ENCODE measurements around the gene PANK2. TPM values are rescaled to one million over a fixed set of nuclear protein-coding genes. Genes with fewer than 3 reads are reported as not detected.
"Not testable (repeated sequence)": the region's sequence is repeated elsewhere in the genome, so short reads cannot be mapped to it uniquely, and the experiment has no call there.

The PANK2 gene
- 10 to 100 TPM; 27.6 to 42.3 (median 29.6) TPM for total RNA-seq
- long read RNA-seq, donor 1, transcript PANK2-202 (7 exons, 1,843 nt): minor isoform, 9 of 33 reads
- long read RNA-seq, donor 1, transcript PANK2-201 (7 exons, 2,280 nt): major isoform, 12 of 33 reads
- long read RNA-seq, donor 1, partial matches to known transcripts: 4 of 33 reads
- long read RNA-seq, donor 1, other reads (novel, unspliced or antisense): 8 of 33 reads
- long read RNA-seq, donor 2, full-length matches to known transcripts: 3 of 6 reads
- long read RNA-seq, donor 2, partial matches to known transcripts: 1 of 6 reads
- long read RNA-seq, donor 2, other reads (novel, unspliced or antisense): 2 of 6 reads

DNA sequence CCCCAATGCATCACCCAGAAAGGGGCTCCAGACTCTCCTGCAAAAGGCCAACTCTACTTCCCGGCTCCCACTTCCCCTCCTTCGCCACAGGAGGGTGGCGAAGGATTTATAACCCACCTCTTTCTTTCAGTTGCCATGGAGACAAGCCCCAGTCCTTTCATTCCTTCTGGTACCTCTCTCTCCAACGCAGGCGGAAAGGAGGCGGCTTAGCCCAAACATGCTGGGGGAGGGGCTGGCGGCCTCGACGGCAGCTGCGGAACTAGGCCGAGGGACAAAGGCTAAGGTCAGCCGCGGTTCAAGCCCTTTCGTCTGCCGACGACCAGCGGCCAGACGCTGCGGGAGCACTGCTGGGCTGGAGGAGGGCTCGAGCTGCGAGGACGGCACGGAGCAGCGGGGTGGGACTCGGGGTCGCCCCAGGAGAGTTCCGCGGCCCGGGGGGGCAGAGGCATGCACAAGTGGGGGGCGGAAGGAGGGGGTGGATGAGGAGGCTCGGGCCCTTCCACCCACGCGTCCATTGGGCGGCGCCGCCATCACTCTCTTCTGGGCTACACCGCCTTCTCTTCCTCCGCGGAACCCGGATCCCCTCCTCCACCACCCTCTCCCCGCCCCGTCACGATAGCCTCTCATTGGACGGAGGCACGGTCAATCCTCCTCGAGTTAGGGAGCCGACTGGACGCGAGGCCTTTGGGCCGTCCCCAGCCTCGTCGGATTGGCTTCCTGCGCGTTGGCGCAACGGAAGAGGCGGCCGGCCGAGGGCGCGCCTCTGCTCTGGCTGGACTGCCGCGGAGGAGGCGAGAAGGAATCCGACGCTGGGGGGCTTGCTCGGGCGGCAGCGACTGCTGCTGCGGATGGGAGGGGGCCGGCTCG lies at the start of gene PANK2:
Gene PANK2, plus strand, starts transcription at position 766 of the 867 bp plus-strand sequence.
- H3K36me3 ChIP-seq (ENCODE audit: low read depth): no peaks in the 10 kb centered on the region
- intact Hi-C loops (cut with DNase I, micrococcal nuclease): no loop called here
- TF ChIP-seq, protein P1, sequence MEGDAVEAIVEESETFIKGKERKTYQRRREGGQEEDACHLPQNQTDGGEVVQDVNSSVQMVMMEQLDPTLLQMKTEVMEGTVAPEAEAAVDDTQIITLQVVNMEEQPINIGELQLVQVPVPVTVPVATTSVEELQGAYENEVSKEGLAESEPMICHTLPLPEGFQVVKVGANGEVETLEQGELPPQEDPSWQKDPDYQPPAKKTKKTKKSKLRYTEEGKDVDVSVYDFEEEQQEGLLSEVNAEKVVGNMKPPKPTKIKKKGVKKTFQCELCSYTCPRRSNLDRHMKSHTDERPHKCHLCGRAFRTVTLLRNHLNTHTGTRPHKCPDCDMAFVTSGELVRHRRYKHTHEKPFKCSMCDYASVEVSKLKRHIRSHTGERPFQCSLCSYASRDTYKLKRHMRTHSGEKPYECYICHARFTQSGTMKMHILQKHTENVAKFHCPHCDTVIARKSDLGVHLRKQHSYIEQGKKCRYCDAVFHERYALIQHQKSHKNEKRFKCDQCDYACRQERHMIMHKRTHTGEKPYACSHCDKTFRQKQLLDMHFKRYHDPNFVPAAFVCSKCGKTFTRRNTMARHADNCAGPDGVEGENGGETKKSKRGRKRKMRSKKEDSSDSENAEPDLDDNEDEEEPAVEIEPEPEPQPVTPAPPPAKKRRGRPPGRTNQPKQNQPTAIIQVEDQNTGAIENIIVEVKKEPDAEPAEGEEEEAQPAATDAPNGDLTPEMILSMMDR (IDR thresholded peaks at IDR 0.05): peak; percentile 28

DNA sequence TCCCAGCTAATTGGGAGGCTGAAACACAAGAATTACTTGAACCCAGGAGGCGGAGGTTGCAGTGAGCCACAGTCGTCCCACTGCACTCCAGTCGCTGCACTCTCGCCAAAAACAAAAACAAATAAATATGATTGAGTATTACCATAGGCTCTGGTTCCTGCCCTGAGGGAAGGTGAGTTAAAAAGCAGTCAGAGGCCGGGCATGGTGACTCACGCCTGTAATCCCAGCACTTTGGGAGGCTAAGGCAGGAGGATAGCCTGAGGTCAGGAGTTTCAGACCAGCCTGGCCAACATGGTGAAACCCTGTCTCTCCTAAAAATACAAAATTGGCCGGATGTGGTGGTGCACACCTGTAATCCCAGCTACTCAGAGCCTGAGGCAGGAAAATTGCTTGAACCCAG lies 49.0 kb upstream of the PANK2 start:
- intact Hi-C loops (cut with DNase I, micrococcal nuclease): not testable (repeated sequence)

More for the DNA sequence above, at the start of gene PANK2:
- peak within 1 kb of the TSS; percentile 100 for H3K4me3 ChIP-seq
- no peaks in the 10 kb centered on the region for H3K9me3 ChIP-seq
- DNase-seq (peak; percentile 99 to 100 (median 99)), ATAC-seq (peak; percentile 97)
- H3K4me1 ChIP-seq (ENCODE audit: low read depth): peaks cover 37% of the 10 kb centered on the region

DNA sequence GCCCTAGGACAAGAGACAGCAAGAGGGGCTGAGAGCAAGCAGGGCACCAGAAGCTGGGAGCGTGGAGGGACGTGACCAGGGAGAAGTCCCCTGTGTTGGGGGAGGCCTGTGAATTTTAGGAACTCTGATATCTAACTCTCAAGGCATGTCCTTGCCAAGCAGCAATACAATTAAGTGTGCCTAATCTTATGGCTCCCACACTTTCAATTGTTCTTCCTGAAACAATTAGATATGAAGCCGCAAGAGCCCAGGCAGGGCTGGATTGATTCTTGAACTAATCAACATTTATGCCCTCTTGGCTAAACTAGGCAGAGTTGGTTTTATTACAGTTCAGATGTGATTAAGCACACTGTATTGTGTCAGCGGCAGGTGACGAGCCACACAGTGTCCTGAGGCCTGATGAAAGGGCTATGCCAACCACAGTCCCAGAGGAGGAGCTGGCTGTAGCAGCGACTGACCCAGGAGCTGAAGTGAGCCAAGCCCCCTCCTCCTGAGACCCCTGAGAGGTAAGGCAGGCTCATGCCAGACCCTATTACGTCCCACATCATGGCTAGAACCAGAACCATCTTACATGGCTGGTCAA lies 46.7 kb upstream of the PANK2 start:
- DNase-seq: peak in 2 of 3 donors; percentile 38 to 44

More for the DNA sequence above, 49.0 kb upstream of the PANK2 start:
- H3K9me3 ChIP-seq; H3K36me3 ChIP-seq (ENCODE audit: low read depth); H3K4me3 ChIP-seq; ATAC-seq: not testable (repeated sequence)
- peaks cover 12% of the 10 kb centered on the region for H3K4me1 ChIP-seq (ENCODE audit: low read depth)
- DNase-seq: peak in 1 of 3 donors; percentile 15

DNA sequence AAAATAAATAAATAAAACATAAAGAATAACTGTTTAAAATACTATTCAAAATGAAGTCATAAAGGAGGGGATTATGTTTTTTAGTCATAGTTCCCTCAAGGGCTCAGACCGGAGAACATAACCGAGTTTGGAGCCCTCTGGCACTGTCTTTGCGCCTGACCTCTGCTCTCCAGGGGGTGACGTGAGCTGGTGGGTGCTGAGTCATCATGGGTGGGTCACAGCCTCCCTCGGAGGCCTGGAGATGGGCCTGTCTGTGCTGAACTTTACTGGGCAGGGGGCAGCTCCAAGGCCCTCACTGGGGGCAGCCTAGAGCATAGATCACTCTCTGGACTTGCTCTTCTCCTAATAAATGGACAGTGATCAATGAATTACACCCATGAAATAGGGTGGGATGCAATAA lies 45.7 kb upstream of the PANK2 start:
- DNase-seq (peak in 1 of 3 donors; percentile 47), ATAC-seq (no peak)
- Histone ChIP-seq H3K4me1 (ENCODE audit: low read depth) (peaks cover 30% of the 10 kb centered on the region), H3K36me3 (ENCODE audit: low read depth) (no peaks in the 10 kb centered on the region), H3K4me3 (no peak overlapping the region), H3K9me3 (no peaks in the 10 kb centered on the region)
- intact Hi-C loops (cut with DNase I, micrococcal nuclease): no loop called here
- TF ChIP-seq, protein P1 (IDR thresholded peaks at IDR 0.05): no peak

More for the DNA sequence above, 46.7 kb upstream of the PANK2 start:
- intact Hi-C loops (cut with DNase I, micrococcal nuclease): no loop called here
- Histone ChIP-seq H3K9me3 (no peaks in the 10 kb centered on the region), H3K4me1 (ENCODE audit: low read depth) (peaks cover 21% of the 10 kb centered on the region), H3K4me3 (no peak overlapping the region), H3K36me3 (ENCODE audit: low read depth) (no peaks in the 10 kb centered on the region)
- peak; percentile 46 for ATAC-seq
- TF ChIP-seq, protein P1 (IDR thresholded peaks at IDR 0.05): no peak

DNA sequence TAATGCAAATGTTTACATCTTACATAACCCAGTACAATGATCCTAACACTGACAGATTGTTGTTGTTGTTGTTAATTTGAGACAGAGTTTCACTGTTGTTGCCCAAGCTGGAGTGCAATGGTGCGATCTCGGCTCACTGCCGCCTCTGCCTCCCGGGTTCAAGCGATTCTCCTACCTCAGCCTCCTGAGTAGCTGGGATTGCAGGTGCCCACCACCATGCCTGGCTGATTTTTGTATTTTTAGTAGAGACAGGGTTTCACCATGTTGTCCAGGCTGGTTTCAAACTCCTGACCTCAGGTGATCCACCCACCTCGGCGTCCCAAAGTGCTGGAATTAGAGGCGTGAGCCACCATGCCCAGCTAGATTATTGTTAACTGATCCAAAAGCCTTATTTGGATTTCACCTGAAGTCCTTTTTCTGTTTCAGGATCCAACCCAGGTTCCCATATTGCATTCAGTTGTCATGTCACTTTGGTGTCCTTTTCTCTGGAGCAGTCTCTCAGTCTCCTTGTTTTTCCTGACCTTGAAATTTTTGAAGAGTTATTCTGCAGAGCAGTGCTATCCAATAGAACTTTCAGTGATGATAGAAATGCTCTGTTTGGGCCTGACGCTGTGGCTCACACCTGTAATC lies 45.1 kb upstream of the PANK2 start:
- peaks cover 31% of the 10 kb centered on the region for H3K4me1 ChIP-seq (ENCODE audit: low read depth)
- DNase-seq; H3K4me3 ChIP-seq; H3K9me3 ChIP-seq; intact Hi-C loops (cut with DNase I, micrococcal nuclease); ATAC-seq; H3K36me3 ChIP-seq (ENCODE audit: low read depth): not testable (repeated sequence)

DNA sequence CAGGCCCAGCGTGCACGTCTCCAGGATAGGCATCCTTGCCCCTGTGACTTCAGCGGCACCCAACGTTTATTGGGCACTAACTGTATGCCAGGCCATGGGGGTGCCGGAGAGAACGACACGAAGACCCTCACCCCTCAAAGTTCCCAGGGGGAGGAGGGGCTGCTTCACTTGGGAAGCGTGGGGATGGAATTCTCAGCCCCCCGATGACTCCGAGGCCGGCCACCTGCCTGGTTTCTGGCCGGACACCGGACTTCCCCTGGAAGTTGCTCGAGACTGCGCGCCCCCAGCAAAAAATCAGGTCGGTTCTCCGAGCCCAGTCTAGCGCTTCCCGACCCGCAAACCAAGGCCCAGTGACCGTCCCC lies 42.8 kb upstream of the PANK2 start:
- no peak for DNase-seq
- Histone ChIP-seq H3K9me3 (no peaks in the 10 kb centered on the region), H3K36me3 (ENCODE audit: low read depth) (no peaks in the 10 kb centered on the region), H3K4me1 (ENCODE audit: low read depth) (peaks cover 31% of the 10 kb centered on the region), H3K4me3 (peak overlapping the region; percentile 87)
- intact Hi-C loops (cut with DNase I, micrococcal nuclease): no loop called here
- no peak for ATAC-seq
- TF ChIP-seq, protein P1 (IDR thresholded peaks at IDR 0.05): no peak

Data from mucosa of descending colon (tissue), 3 donors.